ENCODE results near the gene CAMK1D. TPM values are rescaled to one million over a fixed set of nuclear protein-coding genes. Genes with fewer than 3 reads are reported as not detected.

CAMK1D gene
- total RNA-seq, 1 experiment from 2014 or later = 6.0 TPM

DNA sequence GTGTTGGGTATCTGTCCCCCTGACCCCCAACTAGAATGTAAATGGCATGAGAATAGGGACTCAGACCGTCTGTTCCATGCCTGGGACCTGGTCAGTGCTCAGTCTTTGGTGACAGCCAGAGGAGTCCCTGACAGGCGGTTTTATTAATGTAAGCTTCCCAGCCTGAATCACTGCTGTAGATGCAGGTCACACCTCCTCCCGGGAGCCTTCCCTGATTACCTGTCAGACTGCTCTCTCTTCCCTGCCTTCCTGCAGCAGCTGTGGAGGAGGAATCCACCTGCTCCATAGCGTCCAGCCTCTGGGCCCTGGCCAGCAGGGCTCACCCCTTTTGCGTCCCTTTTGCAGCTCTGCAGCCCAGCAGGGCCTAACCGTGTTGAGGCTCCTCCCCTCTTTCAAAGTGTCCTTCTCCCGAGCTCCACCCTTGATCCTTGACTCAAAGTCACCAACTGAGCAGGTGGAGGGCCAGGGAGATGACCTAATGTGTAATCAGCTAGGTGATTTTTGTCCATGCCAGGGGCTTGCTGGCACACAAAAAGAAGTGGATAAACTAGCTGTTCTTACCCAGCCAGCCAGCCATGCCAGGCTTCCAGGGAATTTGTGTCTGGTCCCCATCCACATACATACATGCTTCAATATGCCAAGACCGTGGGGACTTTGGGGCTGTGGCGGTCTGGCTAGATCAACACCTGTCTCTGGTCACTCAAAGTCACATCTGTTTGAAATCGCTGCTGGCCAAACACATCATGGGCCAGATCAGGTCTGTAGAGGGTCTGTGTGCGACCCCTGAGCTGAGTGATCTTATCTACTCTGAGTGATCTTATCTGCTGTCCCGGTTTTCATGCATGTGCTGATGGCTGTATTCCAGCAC is 457.1 kb downstream of the CAMK1D start:
- Histone ChIP-seq H3K4me1 (replicated peaks; ENCODE audit: insufficient read depth) (no peaks in the 10 kb centered on the region), H4K20me1 (ENCODE audit: insufficient read depth) (no peaks in the 10 kb centered on the region), H2AFZ (no peak overlapping the region), H3K9me3 (ENCODE audit: insufficient read depth, low read depth) (no peaks in the 10 kb centered on the region), H3F3A (ENCODE audit: insufficient read depth, low read depth) (no peaks in the 10 kb centered on the region), H3K4me2 (no peak overlapping the region), H3K79me2 (ENCODE audit: low read depth) (no peaks in the 10 kb centered on the region), H3K9me2 (ENCODE audit: insufficient read depth) (no peaks in the 10 kb centered on the region), H3K36me3 (ENCODE audit: low read depth) (no peaks in the 10 kb centered on the region), H3K27ac (no peak overlapping the region), H3K4me3 (no peak overlapping the region), H3K27me3 (ENCODE audit: insufficient read depth, low read depth) (no peaks in the 10 kb centered on the region)
- DNase-seq = no peak
- no TSS peak for BruUV-seq (replicated peaks)
- intact Hi-C loops (cut with micrococcal nuclease; ENCODE audit: unreplicated experiment) = no loop called here
- ChIA-PET CTCF (no interaction called here), POLR2A (ENCODE audit: unreplicated experiment) (no interaction called here)
- TF ChIP-seq CTCF (conservative IDR thresholded peaks at IDR 0.05) (no peak), EZH2 (IDR thresholded peaks at IDR 0.05; ENCODE audit: low read depth) (no peak)

DNA sequence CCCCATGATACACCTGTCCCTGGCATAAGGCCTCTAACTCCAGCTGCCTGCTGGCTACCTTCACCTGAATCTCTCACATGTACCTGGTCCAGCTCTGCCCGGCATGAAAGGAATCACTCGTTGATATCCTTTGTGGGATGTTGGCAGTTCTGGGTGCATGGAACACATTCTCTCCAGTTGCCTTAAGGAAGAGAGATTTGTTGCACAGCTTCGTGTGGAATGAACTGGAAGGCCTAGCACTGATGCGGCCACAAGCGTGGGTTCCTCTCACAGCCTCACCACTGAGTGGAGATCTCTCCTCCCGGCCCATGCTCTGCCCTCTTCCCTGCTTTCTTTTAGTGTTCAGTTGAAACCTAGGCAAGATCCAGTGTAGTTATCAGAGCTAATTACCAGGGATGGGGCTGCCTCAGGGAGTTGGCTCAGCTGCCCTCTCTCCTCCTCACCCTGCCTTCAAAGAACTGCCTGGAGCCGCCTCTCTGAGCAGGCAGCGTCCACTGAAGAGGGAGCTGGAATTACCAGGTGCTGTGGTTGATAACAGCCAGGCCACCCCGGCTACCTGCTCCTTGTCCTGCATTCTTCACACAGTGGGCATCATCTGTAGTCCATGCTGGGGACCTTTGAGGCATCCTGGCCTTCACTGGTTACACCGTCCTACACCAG is 457.9 kb downstream of the CAMK1D start:
- Histone ChIP-seq H2AFZ (no peak overlapping the region), H3K4me1 (replicated peaks; ENCODE audit: insufficient read depth) (no peaks in the 10 kb centered on the region), H3K9me2 (ENCODE audit: insufficient read depth) (no peaks in the 10 kb centered on the region), H3F3A (ENCODE audit: insufficient read depth, low read depth) (no peaks in the 10 kb centered on the region), H3K79me2 (ENCODE audit: low read depth) (no peaks in the 10 kb centered on the region), H3K9me3 (ENCODE audit: insufficient read depth, low read depth) (no peaks in the 10 kb centered on the region), H3K27me3 (ENCODE audit: insufficient read depth, low read depth) (no peaks in the 10 kb centered on the region), H3K36me3 (ENCODE audit: low read depth) (no peaks in the 10 kb centered on the region), H3K4me2 (no peak overlapping the region), H3K4me3 (no peak overlapping the region), H3K27ac (no peak overlapping the region), H4K20me1 (ENCODE audit: insufficient read depth) (no peaks in the 10 kb centered on the region)
- no peak for TF ChIP-seq EZH2 (IDR thresholded peaks at IDR 0.05; ENCODE audit: low read depth)
- TF ChIP-seq CTCF (conservative IDR thresholded peaks at IDR 0.05) = no peak
- BruUV-seq (replicated peaks) = no TSS peak
- ChIA-PET CTCF (no interaction called here), POLR2A (ENCODE audit: unreplicated experiment) (no interaction called here)
- no peak for DNase-seq
- intact Hi-C loops (cut with micrococcal nuclease; ENCODE audit: unreplicated experiment) = no loop called here

DNA sequence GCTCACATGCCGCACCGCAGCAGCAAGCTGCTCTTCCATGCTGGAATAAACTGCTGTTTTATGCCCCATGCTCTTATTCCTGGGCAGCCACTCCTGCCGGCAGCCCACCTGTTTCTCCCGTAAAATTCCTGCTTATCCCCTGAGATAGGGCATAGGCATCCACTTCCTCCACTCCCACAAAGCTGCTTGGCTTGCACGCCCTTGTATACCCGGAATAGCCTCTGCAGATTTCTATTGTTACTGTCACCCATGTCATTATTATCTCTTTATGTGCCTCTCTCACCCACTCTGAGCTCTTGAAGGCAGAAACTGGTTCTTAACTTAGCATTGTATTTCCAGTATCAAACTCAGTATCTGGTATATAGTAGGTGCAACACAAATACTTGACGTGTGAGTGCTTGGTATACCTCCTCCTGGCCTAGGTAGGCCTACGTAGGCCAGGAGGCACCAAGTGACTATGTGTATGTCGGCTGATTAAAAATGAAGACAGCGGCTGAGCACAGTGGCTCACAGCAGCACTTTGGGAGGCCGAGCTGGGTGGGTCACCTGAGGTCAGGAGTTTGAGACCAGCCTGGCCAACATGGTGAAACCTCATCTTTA is 458.8 kb downstream of the CAMK1D start:
- Histone ChIP-seq H3K9me2 (ENCODE audit: insufficient read depth) (no peaks in the 10 kb centered on the region), H3K4me3 (no peak overlapping the region), H4K20me1 (ENCODE audit: insufficient read depth) (no peaks in the 10 kb centered on the region), H2AFZ (no peak overlapping the region), H3F3A (ENCODE audit: insufficient read depth, low read depth) (no peaks in the 10 kb centered on the region), H3K27me3 (ENCODE audit: insufficient read depth, low read depth) (no peaks in the 10 kb centered on the region), H3K9me3 (ENCODE audit: insufficient read depth, low read depth) (no peaks in the 10 kb centered on the region), H3K4me1 (replicated peaks; ENCODE audit: insufficient read depth) (no peaks in the 10 kb centered on the region), H3K4me2 (no peak overlapping the region), H3K79me2 (ENCODE audit: low read depth) (no peaks in the 10 kb centered on the region), H3K27ac (no peak overlapping the region), H3K36me3 (ENCODE audit: low read depth) (no peaks in the 10 kb centered on the region)
- TF ChIP-seq CTCF (conservative IDR thresholded peaks at IDR 0.05) = no peak
- no peak for TF ChIP-seq EZH2 (IDR thresholded peaks at IDR 0.05; ENCODE audit: low read depth)
- ChIA-PET CTCF (no interaction called here), POLR2A (ENCODE audit: unreplicated experiment) (interaction anchor here (0.8 kb wide), 1 partner anchor 647 kb away, joined by 6 read pairs; no protein-coding TSS in a partner anchor)
- intact Hi-C loops (cut with micrococcal nuclease; ENCODE audit: unreplicated experiment) = no loop called here
- BruUV-seq (replicated peaks) = no TSS peak
- no peak for DNase-seq

Data from PC-9 (cell line).